Upper lobe of left lung (tissue), 4 donors: ENCODE results near the gene KLF9.
A peak's percentile ranks its signal among the peaks of the same experiment; 100 is the strongest.

Experiments
- POLR2A ChIP-seq, 4 donors: fragments of 450-650 bp; IDR thresholded peaks; one replicate each; pipeline ENCODE4 v1.5.1; 2016 to 2017; ENCODE audit warnings: antibody characterized with exemption in 4 of 4, mild to moderate bottlenecking in 2 of 4
- TF ChIP-seq, protein P1 (sequence below), 6 experiments: fragments of 450-650 bp in 4 of 6; fragments of 200-600 bp in 2 of 6; sonication (generic) in 2 of 6; IDR thresholded peaks; one replicate each; pipeline ENCODE4 v1.5.1; 2016 to 2019; ENCODE audit warnings: antibody characterized with exemption in 6 of 6

DNA sequence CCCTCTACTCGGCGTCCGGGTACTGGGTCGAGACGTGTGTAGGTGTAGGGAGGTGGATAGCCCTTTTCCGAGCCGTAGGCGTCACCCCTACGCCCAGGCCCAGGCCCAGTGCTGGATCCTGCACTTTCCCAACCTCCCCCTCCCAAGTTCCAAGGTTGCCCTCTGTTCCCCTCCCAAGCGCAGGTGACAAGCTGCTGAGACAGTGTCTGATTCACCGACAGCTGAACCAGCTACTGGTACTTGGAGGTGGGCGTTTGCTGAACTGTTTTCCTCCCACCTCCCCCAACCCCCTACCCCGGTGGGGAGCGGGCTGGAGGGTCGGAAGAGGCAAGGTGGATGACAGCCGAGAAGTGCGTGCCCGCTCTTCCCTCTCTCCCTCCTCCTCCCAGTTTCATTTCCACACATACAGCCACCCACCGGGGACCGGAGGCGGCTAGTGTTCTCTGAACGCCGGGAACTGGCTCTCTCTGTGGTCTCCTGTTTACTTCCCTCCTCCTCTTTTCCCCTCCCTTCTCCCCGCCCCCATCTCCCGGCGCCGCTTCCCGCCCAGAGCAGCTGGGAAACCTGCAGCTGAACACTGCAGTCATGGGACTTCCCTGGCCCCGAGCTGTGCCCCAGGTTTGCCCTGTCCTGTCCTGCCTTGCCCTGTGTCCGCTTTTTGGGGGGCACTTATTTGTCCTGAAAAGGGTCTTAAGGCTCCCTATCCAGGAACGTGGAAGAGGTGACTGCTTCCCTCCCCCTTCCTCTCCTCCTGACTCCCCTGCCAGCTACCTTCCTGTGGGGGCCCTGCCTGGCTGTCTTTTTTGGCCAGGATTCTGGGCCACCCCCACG lies 6.2 kb upstream of the KLF9 start:
- TF ChIP-seq, protein P1, sequence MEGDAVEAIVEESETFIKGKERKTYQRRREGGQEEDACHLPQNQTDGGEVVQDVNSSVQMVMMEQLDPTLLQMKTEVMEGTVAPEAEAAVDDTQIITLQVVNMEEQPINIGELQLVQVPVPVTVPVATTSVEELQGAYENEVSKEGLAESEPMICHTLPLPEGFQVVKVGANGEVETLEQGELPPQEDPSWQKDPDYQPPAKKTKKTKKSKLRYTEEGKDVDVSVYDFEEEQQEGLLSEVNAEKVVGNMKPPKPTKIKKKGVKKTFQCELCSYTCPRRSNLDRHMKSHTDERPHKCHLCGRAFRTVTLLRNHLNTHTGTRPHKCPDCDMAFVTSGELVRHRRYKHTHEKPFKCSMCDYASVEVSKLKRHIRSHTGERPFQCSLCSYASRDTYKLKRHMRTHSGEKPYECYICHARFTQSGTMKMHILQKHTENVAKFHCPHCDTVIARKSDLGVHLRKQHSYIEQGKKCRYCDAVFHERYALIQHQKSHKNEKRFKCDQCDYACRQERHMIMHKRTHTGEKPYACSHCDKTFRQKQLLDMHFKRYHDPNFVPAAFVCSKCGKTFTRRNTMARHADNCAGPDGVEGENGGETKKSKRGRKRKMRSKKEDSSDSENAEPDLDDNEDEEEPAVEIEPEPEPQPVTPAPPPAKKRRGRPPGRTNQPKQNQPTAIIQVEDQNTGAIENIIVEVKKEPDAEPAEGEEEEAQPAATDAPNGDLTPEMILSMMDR (IDR thresholded peaks at IDR 0.05) = peak in 2 of 6 experiments; percentile 10 to 18
- TF ChIP-seq POLR2A (IDR thresholded peaks at IDR 0.05) = peak; percentile 42 to 83 (median 71)
